ENCODE data around the gene ADGRB2.

GRCh38 chr1:31788825-31789256, 24.7 kb upstream of the ADGRB2 start:
- TF ChIP-seq CTCF (IDR thresholded peaks at IDR 0.05; ENCODE audit: borderline replicate concordance, extremely low read depth, low read length, poor library complexity, severe bottlenecking) (no peak), EZH2 (IDR thresholded peaks at IDR 0.05; ENCODE audit: borderline replicate concordance, low read depth, low read length, severe bottlenecking) (no peak)

All from DND-41 (cell line).